NCI-H510A treated with DMSO at 0.1 percent for 48 hours (cell line): Measurements from ENCODE around the gene ASPN.

Source experiments
- DNase-seq: peaks from one replicate; lab custom pipeline; 2025; lab: John Stamatoyannopoulos, UW

ASPN gene

DNA sequence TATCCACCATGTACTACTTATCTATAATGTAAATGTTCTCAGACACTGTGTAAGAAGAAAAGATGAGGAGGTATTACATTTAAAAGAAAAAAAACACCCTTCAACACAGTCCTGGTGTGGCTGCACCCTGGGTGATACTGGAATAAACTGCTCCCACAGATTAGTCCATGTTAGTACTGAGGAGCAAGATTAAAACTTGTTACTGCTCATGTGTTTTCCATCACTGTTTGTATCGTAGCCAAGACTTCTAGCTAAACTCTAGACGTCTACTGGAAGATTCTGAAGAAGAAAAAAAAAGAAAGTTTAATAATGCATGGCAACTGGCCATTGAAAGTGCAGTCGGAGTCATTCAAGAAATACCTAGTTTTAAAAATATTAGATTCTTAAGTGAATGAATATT lies at the start of gene ASPN:
ASPN (minus strand) TSS at position 178 of the 400 bp plus-strand sequence.
- no peak for DNase-seq

GRCh38 chr9:92530893-92531292 lies 48.6 kb upstream of the ASPN start:
- DNase-seq = no peak

DNA sequence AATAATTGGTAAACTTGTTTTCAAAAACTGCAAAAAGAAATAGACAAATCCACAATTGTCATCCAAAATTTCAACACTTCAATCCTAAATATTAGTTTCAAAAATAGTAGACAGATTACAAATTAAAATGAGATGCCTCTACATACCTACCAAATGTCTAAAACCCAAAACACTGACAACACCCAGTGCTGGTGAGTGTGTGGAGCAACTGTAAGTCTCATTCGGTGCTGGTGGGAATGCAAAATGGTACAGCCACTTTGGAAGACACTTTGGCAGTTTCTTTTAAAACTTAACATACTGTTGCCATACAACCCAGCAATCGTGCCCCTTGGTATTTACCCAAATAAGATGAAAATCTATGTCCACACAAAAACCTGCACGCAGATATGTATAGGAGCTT lies 46.8 kb upstream of the ASPN start:
- DNase-seq = no peak

GRCh38 chr9:92528522-92528849 lies 46.2 kb upstream of the ASPN start:
- no peak for DNase-seq

- no peak for DNase-seq
These were observed 45.7 kb upstream of the ASPN start for GRCh38 chr9:92527832-92528521.

- no peak for DNase-seq
These were observed 45.1 kb upstream of the ASPN start for GRCh38 chr9:92527291-92527828.

GRCh38 chr9:92525306-92525705 lies 43.0 kb upstream of the ASPN start:
- no peak for DNase-seq

- no peak for DNase-seq
These were observed 42.6 kb upstream of the ASPN start for GRCh38 chr9:92524881-92525280.

GRCh38 chr9:92522983-92523970 lies 41.0 kb upstream of the ASPN start:
- DNase-seq = no peak

DNA sequence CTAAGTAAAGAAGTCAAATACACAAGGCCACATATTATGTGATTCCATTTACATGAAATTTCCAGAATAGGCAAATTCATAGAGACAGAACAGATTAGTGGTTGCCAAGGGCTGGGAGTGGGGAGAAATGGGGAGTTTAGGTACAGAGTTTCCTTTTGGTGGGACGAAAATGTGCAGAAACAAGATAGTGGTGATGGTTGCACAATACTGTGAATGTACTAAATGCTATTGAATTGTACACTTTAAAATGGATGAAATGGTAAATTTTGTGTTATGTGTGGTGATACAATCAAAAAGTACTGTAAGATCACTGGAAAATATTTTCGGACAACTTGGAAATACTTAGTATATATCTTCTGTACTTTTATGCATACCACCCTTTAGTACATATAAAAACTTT lies 38.5 kb upstream of the ASPN start:
- DNase-seq = no peak

- no peak for DNase-seq
These were observed 35.9 kb upstream of the ASPN start for GRCh38 chr9:92518199-92518598.

- DNase-seq = no peak
These were observed 34.7 kb upstream of the ASPN start for GRCh38 chr9:92517046-92517445.

DNA sequence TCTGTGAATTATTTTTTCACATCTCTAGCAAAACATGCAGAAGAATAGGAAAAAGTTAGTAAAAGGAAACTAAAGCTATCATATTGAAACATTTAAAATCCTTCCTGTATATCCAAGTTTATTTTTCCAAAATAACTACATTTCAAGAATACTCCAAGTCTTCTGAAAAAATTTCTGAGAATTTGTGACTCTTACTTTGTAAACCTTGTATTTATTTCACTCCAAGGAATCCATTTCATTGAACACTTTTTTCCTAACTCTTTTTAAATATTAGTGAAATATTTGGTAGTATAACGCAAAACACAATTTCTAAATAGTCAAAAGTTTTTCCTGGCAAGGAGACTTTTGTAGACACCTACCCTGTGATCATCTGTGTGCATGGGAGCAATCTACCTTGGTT lies 34.2 kb upstream of the ASPN start:
- DNase-seq = no peak

- DNase-seq = no peak
These were observed 32.3 kb upstream of the ASPN start for GRCh38 chr9:92514635-92515034.

DNA sequence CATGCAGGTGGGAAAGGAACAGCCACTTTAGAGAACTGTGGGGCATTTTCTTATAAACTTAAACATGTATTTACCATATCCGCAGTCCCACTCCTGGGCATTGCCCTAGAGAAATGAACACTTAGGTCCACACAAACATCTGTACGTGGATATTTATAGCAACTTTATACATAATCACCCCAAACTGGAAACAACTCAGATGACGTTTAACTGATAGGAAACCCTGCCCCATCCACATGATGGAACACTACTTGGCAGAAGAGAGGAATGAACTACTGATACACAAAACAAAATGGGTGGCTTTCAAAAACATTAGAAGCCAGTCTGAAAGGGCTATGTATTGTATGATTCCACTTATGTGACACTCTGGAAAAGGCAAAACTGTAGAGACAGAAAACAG lies 31.0 kb upstream of the ASPN start:
- DNase-seq = no peak

- DNase-seq = no peak
These were observed 30.3 kb upstream of the ASPN start for GRCh38 chr9:92512622-92513021.

DNA sequence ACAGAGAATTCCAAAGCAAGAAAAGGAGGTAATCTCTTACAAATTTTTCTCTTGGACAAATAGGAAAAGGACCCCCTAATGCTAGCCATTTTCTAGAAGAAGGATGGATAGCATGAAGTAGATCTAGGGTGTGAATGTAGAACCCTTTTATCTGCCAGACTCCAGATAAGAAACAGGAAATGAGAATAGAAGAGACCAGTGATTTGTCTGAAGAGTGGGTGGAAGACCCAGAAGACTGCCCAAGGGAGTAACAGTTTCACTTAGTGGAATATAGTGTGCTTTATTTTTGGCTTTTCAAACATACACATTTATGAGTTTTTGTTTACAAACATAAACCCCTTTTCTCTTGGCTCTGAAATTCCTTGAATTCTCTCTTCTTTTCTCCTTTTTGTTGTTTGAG lies 28.4 kb upstream of the ASPN start:
- no peak for DNase-seq

DNA sequence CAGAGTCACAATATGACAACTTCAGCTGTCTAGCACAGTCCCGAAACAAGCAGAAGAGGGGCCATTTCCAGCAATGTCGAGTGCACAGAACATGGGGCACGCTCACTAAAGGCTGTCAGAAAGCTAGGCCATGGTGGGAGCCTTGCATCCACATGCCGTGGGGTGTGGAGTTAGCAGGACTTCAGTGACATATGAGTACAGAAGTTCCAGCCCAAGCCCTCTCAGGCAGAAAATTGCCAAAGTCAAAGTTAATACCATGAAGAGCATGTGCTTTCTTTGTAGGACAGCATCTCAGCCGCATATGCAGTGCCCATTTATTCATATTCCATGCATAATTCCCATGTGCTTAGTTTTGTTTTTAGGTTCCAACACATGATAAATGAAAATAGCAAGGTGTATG lies 26.7 kb upstream of the ASPN start:
- DNase-seq = no peak

DNA sequence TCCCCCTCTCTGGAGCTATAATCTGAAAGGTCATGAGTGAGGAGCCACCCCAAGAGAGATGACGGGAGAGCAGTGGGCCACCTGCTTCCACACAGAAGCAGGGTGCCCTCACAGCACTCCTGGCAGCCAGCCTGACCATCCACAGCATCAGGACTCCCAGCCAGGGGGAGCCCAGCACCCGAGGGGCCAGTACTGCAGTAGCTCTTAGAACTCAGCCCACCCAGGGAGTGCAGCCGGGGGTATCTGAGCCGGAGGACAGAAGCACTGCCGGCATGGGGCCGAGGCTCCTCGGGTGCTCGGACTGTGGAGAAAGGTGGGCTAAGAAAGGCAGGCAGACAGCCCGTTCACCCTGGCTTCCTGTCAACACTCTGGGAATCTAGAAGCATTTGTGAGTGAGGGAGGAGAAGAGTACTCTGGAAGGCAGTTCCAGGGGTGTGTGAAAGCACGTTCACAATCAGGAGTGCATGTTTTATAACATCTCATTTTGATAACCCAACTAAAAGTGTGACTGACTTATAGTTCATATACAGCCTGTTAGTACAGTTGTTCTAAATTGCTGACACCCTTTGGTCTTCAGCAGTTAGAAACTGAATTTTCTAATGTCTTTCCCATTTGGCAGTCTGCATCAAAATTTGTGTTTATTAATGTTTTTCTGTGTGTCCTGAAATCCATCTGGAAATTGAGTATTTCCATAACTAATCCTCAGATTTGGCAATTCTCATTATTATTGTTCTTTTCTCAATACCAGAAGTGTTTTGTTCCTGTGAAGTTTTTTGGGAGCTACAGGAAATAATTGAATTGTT lies 25.9 kb upstream of the ASPN start:
- no peak for DNase-seq

DNA sequence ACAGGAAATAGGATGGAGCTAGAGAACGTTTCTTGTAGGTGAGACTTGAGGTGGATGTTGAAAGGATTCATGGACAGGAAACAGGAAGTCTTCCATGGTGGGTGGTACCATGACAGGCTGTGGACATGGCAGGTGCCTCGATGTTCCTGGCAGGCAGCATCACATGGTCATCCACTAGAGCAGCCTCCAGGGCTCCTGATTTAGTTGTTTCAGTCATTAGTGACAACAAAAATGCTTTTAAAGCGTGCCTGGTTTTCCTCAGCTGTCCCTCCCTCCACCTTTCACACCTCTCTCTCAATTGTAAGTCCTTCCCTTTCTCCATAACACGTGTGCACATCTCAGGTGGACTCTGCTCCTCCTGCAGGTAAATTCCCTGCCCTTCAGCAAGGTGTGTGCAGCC lies 25.2 kb upstream of the ASPN start:
- no peak for DNase-seq

- DNase-seq = no peak
These were observed 24.7 kb upstream of the ASPN start for GRCh38 chr9:92507005-92507404.

DNA sequence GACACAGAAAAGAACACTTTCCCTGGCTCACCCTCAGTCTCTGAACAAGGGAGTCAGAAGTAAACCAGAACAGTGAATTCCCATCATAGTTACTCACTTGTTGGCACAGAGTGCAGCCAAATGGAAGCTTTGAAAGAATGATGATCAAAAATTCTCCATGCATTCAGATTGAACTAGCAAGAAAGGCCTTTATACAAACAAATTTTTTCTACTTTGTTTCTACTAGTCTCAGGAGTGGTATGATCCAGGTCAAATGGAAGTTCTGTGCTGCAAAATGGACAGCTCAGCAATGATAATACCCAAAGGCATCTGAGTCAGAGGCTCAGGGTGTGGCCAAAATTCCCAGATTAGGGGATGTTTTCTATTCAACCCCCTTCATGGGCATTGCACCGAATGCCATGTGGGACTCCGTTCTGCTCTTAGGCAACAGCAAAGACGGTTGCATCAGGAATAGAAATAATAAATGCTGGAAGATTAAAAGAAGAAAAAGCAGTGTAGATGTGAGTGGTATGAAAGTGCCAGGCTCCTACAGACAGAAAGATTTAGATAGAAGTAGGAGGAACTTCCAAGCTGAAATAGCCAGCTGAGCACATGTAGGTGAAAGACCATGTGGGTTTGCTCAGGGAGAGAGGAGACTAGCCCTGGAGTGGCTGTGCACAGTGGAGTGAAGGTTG lies 24.0 kb upstream of the ASPN start:
- no peak for DNase-seq
